OCI-LY1 (cell line): Measurements from ENCODE around the gene TRPC4AP.

Source experiments
- H2AFZ ChIP-seq: fragments of 200-600 bp; sonication (generic), shearing (Covaris generic); 2 replicates; pipeline ENCODE4 v1.6.0; 2014; ENCODE audit warnings: antibody characterized with exemption, mild to moderate bottlenecking, low read length
- H3F3A ChIP-seq: fragments of 200-600 bp; sonication (generic), shearing (Covaris generic); 2 replicates; pipeline ENCODE4 v1.6.0; 2014; ENCODE audit warnings: mild to moderate bottlenecking, antibody characterized with exemption, low read length, moderate library complexity; ENCODE audit not compliant: insufficient read depth
- H3K27ac ChIP-seq: fragments of 200-600 bp; sonication (generic); 2 replicates; pipeline ENCODE4 v1.5.1; 2014; ENCODE audit warnings: low read length, mixed run types, mild to moderate bottlenecking, low read depth; ENCODE audit not compliant: poor library complexity, severe bottlenecking
- H3K27me3 ChIP-seq: fragments of 200-600 bp; sonication (generic); 2 replicates; pipeline ENCODE4 v1.6.0; 2014; ENCODE audit warnings: antibody characterized with exemption, mild to moderate bottlenecking, low read length, moderate library complexity; ENCODE audit not compliant: insufficient read depth
- H3K36me3 ChIP-seq: fragments of 200-600 bp; sonication (generic); 2 replicates; pipeline ENCODE4 v1.6.1; 2014; ENCODE audit warnings: mild to moderate bottlenecking, antibody characterized with exemption, low read length, moderate library complexity, mixed read lengths; ENCODE audit not compliant: insufficient read depth
- H3K4me1 ChIP-seq: fragments of 200-600 bp; sonication (generic); 2 replicates; pipeline ENCODE4 v1.5.1; 2014; ENCODE audit warnings: mild to moderate bottlenecking, low read length, moderate library complexity; ENCODE audit not compliant: insufficient read depth, severe bottlenecking
- H3K4me2 ChIP-seq: fragments of 200-600 bp; sonication (generic), shearing (Covaris generic); 2 replicates; pipeline ENCODE4 v1.6.1; 2014; ENCODE audit warnings: low read length
- H3K4me3 ChIP-seq: fragments of 200-600 bp; sonication (generic); 2 replicates; pipeline ENCODE4 v1.5.1; 2014; ENCODE audit warnings: low read length, low read depth, mild to moderate bottlenecking, mixed read lengths; ENCODE audit not compliant: poor library complexity, severe bottlenecking
- H3K79me2 ChIP-seq: fragments of 200-600 bp; shearing (Covaris generic); 2 replicates; pipeline ENCODE4 v1.6.1; 2016; ENCODE audit warnings: mixed run types, low read length, mixed read lengths; ENCODE audit not compliant: insufficient read depth
- H3K9ac ChIP-seq: fragments of 200-600 bp; sonication (generic), shearing (Covaris generic); 2 replicates; pipeline ENCODE4 v1.6.1; 2014; ENCODE audit warnings: mild to moderate bottlenecking, low read length, mixed read lengths
- H3K9me2 ChIP-seq: fragments of 200-600 bp; sonication (generic), shearing (Covaris generic); 2 replicates; pipeline ENCODE4 v1.6.1; 2014; ENCODE audit warnings: low read depth, mild to moderate bottlenecking, low read length, mixed read lengths
- H3K9me3 ChIP-seq: fragments of 200-600 bp; shearing (Covaris generic); 2 replicates; pipeline ENCODE4 v1.6.1; 2014; ENCODE audit warnings: low read length, mixed read lengths
- H4K20me1 ChIP-seq: fragments of 200-600 bp; sonication (generic), shearing (Covaris generic); 2 replicates; pipeline ENCODE4 v1.6.0; 2016; ENCODE audit warnings: mild to moderate bottlenecking, low read length; ENCODE audit not compliant: insufficient read depth
- CTCF ChIP-seq: fragments of 200-600 bp; sonication (generic), shearing (Covaris generic); IDR thresholded peaks from 2 replicates; pipeline ENCODE4 v1.5.1; 2017; ENCODE audit warnings: mild to moderate bottlenecking, antibody characterized with exemption, low read length, moderate library complexity, mixed read lengths
- EZH2 ChIP-seq: fragments of 200-600 bp; sonication (generic), shearing (Covaris generic); IDR thresholded peaks from 2 replicates; pipeline ENCODE4 v1.8.0; 2017; ENCODE audit warnings: borderline replicate concordance, mixed run types, mild to moderate bottlenecking, antibody characterized with exemption, low read length, moderate library complexity, mixed read lengths

The TRPC4AP gene

GRCh38 chr20:34955231-34956040, 137.2 kb downstream of the TRPC4AP start, which contains the start of the genes GSS and MYH7B:
GSS (minus strand) TSS chr20:34955806; CDS start chr20:34951852, 3,954 bp downstream.
MYH7B (plus strand) TSS chr20:34955868; CDS start chr20:34978006, 22,138 bp downstream.
- Histone ChIP-seq H4K20me1 (no peaks in the 10 kb centered on the region), H3K36me3 (no peaks in the 10 kb centered on the region; the same call in 1 of the 2 replicates), H3K79me2 (no peaks in the 10 kb centered on the region), H3K27me3 (no peaks in the 10 kb centered on the region), H2AFZ (peak within 1 kb of the TSS; percentile 40), H3K4me1 (peaks cover 26% of the 10 kb centered on the region), H3K9me3 (peaks cover 8% of the 10 kb centered on the region), H3K4me3 (peak within 1 kb of the TSS; percentile 78), H3K27ac (peak within 1 kb of the TSS; percentile 34), H3K9me2 (no peaks in the 10 kb centered on the region), H3K9ac (peak within 1 kb of the TSS; percentile 83), H3K4me2 (peak within 1 kb of the TSS; percentile 85), H3F3A (no peaks in the 10 kb centered on the region)
- TF ChIP-seq EZH2 (no peak), CTCF (peak; percentile 57; the same call in 1 of the 2 replicates)

GRCh38 chr20:34954904-34955230, 137.7 kb downstream of the TRPC4AP start:
- Histone ChIP-seq H3K4me3 (peak overlapping the region; percentile 78), H3K36me3 (peaks cover 5% of the 10 kb centered on the region), H2AFZ (peak overlapping the region; percentile 40), H3K4me1 (peaks cover 26% of the 10 kb centered on the region), H3K9me2 (no peaks in the 10 kb centered on the region), H3K27me3 (no peaks in the 10 kb centered on the region), H3K4me2 (peak overlapping the region; percentile 85), H3K27ac (peak overlapping the region; percentile 34), H3K9me3 (peaks cover 8% of the 10 kb centered on the region), H3F3A (no peaks in the 10 kb centered on the region), H3K9ac (peak overlapping the region; percentile 83), H3K79me2 (no peaks in the 10 kb centered on the region), H4K20me1 (no peaks in the 10 kb centered on the region)
- TF ChIP-seq EZH2 (no peak), CTCF (no peak)

GRCh38 chr20:34953960-34954359, 138.6 kb downstream of the TRPC4AP start:
- no peak overlapping the region for H3K27ac ChIP-seq
- no peak overlapping the region for H3K9ac ChIP-seq
- H3K36me3 ChIP-seq: peaks cover 12% of the 10 kb centered on the region
- no peak for TF ChIP-seq EZH2
- no peak for TF ChIP-seq CTCF
- H3F3A ChIP-seq: no peaks in the 10 kb centered on the region
- no peak overlapping the region for H3K4me3 ChIP-seq
- no peaks in the 10 kb centered on the region for H3K9me2 ChIP-seq
- H3K4me2 ChIP-seq: no peak overlapping the region
- peaks cover 26% of the 10 kb centered on the region for H3K4me1 ChIP-seq
- H2AFZ ChIP-seq: no peak overlapping the region
- H3K9me3 ChIP-seq: peaks cover 8% of the 10 kb centered on the region
- no peaks in the 10 kb centered on the region for H3K27me3 ChIP-seq
- H3K79me2 ChIP-seq: no peaks in the 10 kb centered on the region
- no peaks in the 10 kb centered on the region for H4K20me1 ChIP-seq
